ENCODE data around the gene TRIM37.

The TRIM37 gene

GRCh38 chr17:59030811-59031210 is 75.9 kb downstream of the TRIM37 start:
- DNase-seq: no peak

DNA sequence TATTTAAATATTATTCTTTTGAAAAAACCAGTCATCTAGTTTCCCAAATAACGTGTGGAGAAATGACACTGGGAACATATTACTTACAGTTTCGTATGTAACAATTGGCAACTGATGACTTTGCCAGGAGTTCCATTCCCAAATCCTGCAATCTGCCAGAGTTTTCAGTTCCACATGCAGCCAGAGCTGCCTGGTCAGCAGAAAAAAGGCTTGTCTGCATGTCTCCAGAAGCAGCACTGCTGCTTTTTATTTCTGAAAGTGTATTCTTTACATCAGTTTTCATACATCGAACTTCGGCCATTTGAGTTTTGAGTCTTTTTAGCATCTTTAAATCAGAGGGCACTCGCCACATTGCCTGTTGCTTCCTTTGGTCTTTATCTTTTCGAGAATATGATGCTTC is 78.4 kb downstream of the TRIM37 start:
- no peak for DNase-seq

DNA sequence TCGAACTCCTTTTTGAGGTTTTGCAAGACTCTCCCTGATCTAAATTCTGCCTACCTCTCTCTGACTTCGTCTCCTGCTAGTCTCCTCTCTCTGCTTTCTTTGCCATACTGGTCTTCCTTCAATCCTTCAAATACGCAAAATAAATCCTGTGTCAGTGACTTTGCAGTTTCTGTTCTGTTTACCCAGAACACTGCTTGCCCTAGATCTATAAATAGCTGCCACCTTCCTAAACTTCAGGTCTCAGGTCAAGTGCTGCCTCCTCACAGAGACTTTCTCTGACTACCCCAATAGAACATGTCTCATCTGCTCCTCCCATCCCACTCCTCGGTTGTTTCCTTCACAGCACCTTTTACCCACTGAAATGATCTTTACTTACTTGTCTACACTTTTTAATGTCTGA is 78.9 kb downstream of the TRIM37 start:
- DNase-seq: no peak

- no peak for DNase-seq
Measured at GRCh38 chr17:59026176-59026939, 80.3 kb downstream of the TRIM37 start.

GRCh38 chr17:59024916-59025315 is 81.8 kb downstream of the TRIM37 start:
- no peak for DNase-seq

- DNase-seq: no peak
Measured at GRCh38 chr17:59018019-59018418, 88.7 kb downstream of the TRIM37 start.

DNA sequence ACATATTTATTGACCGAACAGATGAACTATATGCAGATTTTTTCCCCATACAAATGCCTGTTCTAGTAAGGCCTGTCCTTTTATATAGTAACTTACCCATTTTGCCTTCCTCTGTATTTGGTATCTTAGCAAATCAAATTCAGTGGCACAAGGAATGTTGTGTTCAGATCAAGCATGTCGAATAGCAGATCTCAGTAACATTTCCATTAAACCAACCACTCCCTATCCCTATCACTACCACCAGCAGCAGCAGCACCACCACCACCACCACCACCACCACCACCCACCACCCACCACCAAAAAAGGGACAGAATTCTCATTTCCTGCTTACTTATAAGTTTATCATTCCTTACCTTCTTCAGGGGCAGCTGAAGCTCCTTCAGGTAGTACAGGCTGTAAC is 94.7 kb downstream of the TRIM37 start:
- DNase-seq: no peak

DNA sequence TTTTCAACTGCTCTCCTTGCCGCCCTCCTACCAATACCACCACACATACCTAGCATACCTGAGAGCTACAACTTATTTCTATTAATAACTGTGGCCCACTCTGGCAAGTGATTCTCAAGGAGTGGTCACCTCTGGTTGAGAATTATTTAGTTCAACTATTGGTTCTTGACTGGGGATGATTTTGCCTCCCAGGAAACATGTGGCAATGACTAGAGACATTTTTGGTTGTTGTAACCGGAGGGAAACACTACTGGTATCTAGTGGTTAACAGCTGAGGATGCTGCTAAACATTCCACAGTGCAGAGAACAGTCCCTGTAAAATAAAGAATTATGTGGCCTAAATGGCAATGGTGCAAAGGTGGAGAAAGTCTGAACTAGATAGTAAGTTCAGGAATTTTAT is 96.7 kb downstream of the TRIM37 start:
- DNase-seq: no peak

- DNase-seq: no peak
Measured at GRCh38 chr17:59008737-59009136, 97.9 kb downstream of the TRIM37 start.

DNA sequence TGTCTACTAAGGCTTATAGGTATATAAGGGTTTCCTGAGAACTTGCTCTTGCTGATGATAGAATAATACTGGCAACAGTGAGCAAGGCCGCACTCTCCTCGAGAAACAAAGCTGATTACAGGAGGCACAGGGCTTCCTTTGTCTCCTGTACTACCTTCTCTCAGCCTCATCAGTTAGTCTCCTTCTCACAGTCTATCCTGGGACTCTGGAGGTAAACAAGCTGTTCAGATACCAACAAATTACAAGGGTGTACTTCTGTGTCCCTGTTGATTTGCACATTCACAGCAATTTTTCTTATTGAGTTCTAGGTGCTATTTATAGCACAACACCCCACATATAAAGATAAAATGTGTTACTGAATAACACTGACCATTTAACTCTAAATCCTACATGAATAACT is 98.7 kb downstream of the TRIM37 start:
- no peak for DNase-seq

- DNase-seq: peak; percentile 59
Measured at GRCh38 chr17:59004338-59005111, 102.2 kb downstream of the TRIM37 start.

- DNase-seq: no peak
Measured at GRCh38 chr17:59003860-59004259, 102.8 kb downstream of the TRIM37 start.

DNA sequence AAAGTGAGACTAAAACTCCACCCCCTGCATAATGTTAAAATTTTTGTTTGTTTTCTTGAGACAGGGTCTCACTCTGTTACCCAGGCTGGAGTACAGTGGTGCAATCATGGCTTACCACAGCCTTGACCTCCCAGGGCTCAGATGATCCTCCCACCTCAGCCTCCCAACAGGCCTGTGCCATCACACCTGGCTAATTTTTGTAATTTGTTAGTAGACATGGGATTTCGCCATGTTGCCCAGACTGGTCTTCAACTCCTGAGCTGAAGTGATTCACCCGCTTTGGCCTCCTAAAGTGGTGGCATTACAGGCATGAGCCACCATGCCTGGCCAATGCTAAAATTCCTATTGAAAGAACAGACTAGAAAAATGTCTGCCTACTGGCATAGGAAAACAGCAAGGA is 103.8 kb downstream of the TRIM37 start:
- DNase-seq: no peak

GRCh38 chr17:59002126-59002525 is 104.6 kb downstream of the TRIM37 start:
- DNase-seq: no peak

DNA sequence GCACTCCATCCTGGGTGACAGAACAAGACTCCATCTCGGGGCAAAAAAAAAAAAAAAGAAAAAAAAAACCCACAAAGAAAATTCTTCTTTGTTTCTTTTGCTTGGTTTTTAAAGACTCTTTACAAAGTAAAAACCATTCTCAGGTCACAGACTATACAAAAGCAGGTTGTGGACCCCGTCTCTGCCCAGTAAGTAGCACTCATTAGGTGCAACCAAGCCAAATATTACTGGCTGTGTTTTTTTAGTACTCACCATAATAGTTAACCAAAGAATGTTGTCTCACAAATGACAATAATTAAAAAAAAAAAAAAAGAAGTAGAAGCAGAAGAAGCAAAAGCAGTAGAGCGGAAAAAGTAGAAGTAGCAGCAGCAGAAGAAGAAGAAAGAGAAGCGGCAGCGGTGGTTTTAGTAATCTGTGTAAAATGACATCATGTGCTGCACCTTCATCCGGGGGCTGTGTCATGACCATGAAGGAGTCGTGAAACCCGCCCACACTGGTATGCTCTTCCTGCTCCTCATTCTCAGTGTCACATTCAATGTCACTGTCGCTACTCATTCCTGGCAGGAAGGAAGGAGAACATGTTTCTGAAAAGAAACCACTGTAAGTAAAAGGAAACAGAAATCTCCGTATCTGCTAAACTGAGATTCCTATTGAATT is 105.4 kb downstream of the TRIM37 start:
- DNase-seq: peak; percentile 55

GRCh38 chr17:59000022-59000421 is 106.7 kb downstream of the TRIM37 start:
- no peak for DNase-seq

DNA sequence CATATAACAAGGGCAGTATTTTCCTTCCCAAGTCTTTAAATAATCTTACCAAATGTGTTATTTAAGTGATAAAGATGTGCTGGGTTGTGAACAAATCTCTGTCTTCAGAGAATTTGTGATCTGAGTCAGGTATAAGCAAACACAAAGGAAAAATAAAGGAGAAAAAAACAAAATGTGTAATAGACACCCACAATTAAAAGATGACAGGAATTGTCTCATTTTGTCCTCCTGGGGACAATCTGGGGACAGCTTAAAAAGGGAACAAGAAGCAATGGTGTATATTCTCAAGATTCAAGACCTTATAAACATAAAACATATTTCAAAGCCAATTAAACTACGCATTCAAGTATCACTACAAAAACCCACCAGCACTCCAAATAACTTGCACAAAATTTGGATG is 107.2 kb downstream of the TRIM37 start:
- DNase-seq: no peak

DNA sequence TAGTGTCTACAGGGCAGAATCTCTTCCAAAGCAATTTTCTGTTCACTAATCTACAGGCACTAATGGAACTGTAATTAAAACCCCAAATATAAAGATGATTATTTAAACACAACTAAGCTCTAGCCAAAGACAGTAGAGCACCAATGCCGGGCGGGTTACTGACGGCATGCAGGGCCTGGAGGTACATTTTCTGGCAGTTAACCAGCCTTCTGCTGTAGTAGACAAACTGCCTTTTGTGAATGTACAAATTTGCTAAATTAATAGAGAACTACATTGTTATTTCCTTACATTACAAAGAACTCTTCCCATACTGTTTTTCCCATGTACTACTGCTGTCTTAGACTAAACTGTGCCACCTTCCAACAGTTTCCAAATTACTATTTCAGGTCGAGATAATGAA is 107.8 kb downstream of the TRIM37 start:
- DNase-seq: no peak

GRCh38 chr17:58997756-58998553 is 108.7 kb downstream of the TRIM37 start:
- no peak for DNase-seq

GRCh38 chr17:58996968-58997367 is 109.7 kb downstream of the TRIM37 start:
- DNase-seq: no peak

DNA sequence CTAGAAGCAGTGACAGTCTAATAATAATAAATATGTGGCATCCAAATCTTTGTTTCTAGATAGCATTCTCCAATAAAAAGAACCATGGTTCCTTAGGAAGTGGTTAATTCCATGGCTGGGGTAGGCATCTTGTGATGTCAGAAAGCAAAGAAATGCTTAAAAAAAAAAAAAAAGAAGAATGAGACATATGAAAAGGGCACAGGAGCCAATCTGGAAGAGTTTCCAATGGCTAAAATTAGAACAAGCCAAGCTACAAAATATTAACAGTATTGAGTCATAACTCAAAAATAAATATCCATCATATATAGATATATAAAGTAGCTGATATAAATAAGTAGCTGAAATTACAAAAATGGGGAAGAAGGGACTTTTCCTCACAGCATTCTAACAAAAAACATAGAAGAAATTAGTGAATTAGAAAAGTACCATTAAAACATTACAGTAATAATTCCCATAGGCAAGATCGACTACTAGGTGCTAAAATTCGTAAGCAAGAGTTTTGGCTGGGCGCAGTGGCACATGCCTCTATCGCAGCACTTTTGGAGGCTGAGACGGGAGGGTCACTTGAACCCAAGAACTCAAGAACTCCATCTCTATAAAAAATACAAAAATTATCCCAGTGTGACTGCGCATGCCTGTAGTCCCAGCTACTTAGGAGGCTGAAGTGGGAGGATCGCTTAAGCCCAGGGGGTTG is 111.3 kb downstream of the TRIM37 start:
- no peak for DNase-seq

DNA sequence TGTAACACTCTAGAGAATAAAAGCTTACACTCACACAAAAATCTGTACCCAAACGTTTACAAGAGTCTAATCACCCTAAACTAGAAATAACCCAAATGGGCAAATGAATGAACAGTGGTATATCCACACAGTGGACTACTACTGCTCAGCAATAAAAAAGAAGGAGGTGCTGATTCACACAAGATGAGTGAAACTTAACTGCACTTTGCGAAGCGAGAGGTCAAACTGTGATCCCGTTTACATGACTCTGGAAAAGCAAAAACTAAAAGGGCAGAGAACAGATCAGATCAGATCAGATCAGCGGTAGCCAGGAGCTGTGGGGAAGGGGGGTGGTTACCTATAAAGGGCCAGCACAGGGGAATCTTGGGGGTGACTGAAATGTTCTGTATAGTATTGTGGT is 113.4 kb downstream of the TRIM37 start:
- DNase-seq: no peak
